ENCODE data around the gene LELP1. TPM values are rescaled to one million over a fixed set of nuclear protein-coding genes. Genes with fewer than 3 reads are reported as not detected.

The LELP1 gene
- total RNA-seq, 4 donors from 2014 or later, result not detected

DNA sequence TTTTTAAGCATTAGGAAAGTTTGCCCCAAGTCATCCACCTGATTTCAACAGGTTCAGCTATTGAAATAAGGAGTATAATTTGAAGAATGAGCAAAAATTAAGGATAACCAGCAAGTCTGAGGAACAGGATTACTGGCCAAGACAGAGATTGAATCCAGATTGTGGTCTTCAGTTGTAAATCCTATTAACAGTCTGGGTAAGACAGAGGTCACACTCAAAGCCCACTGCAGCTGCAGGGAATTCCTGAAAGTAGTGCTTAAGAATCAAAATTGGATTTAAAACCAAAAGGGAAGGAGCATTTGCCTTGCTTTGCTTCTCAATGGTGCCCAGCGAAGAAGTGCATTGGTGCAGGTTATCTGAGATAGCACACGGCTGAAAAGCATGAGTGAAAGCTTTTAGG is 49.8 kb downstream of the LELP1 start:
- DNase-seq, result no peak
- Histone ChIP-seq H3K4me1 (no peaks in the 10 kb centered on the region), H3K27ac (no peak overlapping the region), H3K9me3 (no peaks in the 10 kb centered on the region), H3K27me3 (no peaks in the 10 kb centered on the region), H3K36me3 (no peaks in the 10 kb centered on the region), H3K4me3 (no peak overlapping the region)
- intact Hi-C loops (cut with DNase I; ENCODE audit: low total_unique reads), result no loop called here
- no peak for TF ChIP-seq POLR2A (IDR thresholded peaks at IDR 0.05)
- TF ChIP-seq, protein P1, sequence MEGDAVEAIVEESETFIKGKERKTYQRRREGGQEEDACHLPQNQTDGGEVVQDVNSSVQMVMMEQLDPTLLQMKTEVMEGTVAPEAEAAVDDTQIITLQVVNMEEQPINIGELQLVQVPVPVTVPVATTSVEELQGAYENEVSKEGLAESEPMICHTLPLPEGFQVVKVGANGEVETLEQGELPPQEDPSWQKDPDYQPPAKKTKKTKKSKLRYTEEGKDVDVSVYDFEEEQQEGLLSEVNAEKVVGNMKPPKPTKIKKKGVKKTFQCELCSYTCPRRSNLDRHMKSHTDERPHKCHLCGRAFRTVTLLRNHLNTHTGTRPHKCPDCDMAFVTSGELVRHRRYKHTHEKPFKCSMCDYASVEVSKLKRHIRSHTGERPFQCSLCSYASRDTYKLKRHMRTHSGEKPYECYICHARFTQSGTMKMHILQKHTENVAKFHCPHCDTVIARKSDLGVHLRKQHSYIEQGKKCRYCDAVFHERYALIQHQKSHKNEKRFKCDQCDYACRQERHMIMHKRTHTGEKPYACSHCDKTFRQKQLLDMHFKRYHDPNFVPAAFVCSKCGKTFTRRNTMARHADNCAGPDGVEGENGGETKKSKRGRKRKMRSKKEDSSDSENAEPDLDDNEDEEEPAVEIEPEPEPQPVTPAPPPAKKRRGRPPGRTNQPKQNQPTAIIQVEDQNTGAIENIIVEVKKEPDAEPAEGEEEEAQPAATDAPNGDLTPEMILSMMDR (IDR thresholded peaks at IDR 0.05), result no peak

DNA sequence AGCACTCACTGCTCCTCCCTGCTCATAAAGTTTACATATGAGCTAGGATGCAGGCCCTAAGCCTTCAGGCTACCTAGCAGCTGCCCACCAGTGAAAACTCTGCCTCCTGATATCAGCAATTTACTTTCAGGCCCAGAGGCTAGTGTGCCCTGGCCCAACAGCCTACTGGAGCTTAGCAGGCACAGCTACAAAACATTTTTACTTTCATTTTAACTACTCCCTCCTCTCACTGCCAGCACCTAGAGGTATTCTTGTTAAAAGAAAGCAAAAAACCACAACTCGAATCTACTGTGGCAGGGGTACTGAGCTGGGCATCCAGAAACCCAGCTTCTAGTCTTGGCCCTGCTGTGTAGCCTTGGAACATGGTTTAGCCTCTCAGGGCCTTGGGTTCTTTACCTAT is 50.5 kb downstream of the LELP1 start:
- Histone ChIP-seq H3K27me3 (no peaks in the 10 kb centered on the region), H3K4me3 (no peak overlapping the region), H3K4me1 (no peaks in the 10 kb centered on the region), H3K27ac (no peak overlapping the region), H3K9me3 (no peaks in the 10 kb centered on the region), H3K36me3 (no peaks in the 10 kb centered on the region)
- TF ChIP-seq, protein P1 (IDR thresholded peaks at IDR 0.05), result no peak
- no peak for TF ChIP-seq POLR2A (IDR thresholded peaks at IDR 0.05)
- no peak for DNase-seq
- intact Hi-C loops (cut with DNase I; ENCODE audit: low total_unique reads), result no loop called here

Other genes with a start within 250 kb of the LELP1 start
- not detected for gene SPRR4, start 232.8 kb upstream of the LELP1 start, total RNA-seq
- gene SPRR1A, start 219.3 kb upstream of the LELP1 start, total RNA-seq, result not detected
- gene SPRR3, start 201.7 kb upstream of the LELP1 start, total RNA-seq, result under 1 TPM in 2 of 4 donors, not detected in 2; 0.69 to 0.70 TPM
- gene SPRR1B, start 172.2 kb upstream of the LELP1 start, total RNA-seq, result not detected
- gene SPRR2D, start 162.3 kb upstream of the LELP1 start, total RNA-seq, result not detected
- gene SPRR2A, start 145.9 kb upstream of the LELP1 start, total RNA-seq, result under 1 TPM in 1 of 4 donors, not detected in 3; 0.67 TPM
- not detected for gene SPRR2B, start 131.8 kb upstream of the LELP1 start, total RNA-seq
- gene SPRR2E, start 108.9 kb upstream of the LELP1 start, total RNA-seq, result not detected
- 1 to 10 TPM in 1 of 4 donors, not detected in 3; 2.8 TPM for gene SPRR2F, start 89.9 kb upstream of the LELP1 start, total RNA-seq
- gene SPRR2G, start 52.5 kb upstream of the LELP1 start, total RNA-seq, result not detected
- gene PRR9, start 14.2 kb downstream of the LELP1 start, total RNA-seq, result not detected
- gene LORICRIN, start 56.3 kb downstream of the LELP1 start, total RNA-seq, result not detected
- not detected for gene PGLYRP3, start 109.5 kb downstream of the LELP1 start, total RNA-seq
- gene PGLYRP4, start 145.4 kb downstream of the LELP1 start, total RNA-seq, result not detected
- 100 to 1,000 TPM in 1 of 4 donors, 10 to 100 TPM in 3; 33.4 to 175 (median 54.0) TPM for gene S100A9, start 154.4 kb downstream of the LELP1 start, total RNA-seq
- 1 to 10 TPM in 2 of 4 donors, not detected in 2; 2.6 to 3.2 TPM for gene S100A12, start 172.2 kb downstream of the LELP1 start, total RNA-seq
- 10 to 100 TPM in 2 of 4 donors, 1 to 10 TPM in 1, not detected in 1; 5.4 to 25.2 (median 24.7) TPM for gene S100A8, start 187.6 kb downstream of the LELP1 start, total RNA-seq
- gene S100A7A, start 213.1 kb downstream of the LELP1 start, total RNA-seq, result not detected

All from uterus (tissue), 4 donors.